22Rv1 (cell line): ENCODE measurements around the gene GSC2.

ENCODE experiments used
- CTCF ChIP-seq: fragments of 450-650 bp; IDR thresholded peaks from 2 replicates; pipeline ENCODE4 v1.5.1; 2017; ENCODE audit warnings: mild to moderate bottlenecking
- ZFX ChIP-seq: fragments of 450-650 bp; IDR thresholded peaks from 2 replicates; pipeline ENCODE4 v1.6.1; 2017; ENCODE audit warnings: antibody characterized with exemption, borderline replicate concordance

DNA sequence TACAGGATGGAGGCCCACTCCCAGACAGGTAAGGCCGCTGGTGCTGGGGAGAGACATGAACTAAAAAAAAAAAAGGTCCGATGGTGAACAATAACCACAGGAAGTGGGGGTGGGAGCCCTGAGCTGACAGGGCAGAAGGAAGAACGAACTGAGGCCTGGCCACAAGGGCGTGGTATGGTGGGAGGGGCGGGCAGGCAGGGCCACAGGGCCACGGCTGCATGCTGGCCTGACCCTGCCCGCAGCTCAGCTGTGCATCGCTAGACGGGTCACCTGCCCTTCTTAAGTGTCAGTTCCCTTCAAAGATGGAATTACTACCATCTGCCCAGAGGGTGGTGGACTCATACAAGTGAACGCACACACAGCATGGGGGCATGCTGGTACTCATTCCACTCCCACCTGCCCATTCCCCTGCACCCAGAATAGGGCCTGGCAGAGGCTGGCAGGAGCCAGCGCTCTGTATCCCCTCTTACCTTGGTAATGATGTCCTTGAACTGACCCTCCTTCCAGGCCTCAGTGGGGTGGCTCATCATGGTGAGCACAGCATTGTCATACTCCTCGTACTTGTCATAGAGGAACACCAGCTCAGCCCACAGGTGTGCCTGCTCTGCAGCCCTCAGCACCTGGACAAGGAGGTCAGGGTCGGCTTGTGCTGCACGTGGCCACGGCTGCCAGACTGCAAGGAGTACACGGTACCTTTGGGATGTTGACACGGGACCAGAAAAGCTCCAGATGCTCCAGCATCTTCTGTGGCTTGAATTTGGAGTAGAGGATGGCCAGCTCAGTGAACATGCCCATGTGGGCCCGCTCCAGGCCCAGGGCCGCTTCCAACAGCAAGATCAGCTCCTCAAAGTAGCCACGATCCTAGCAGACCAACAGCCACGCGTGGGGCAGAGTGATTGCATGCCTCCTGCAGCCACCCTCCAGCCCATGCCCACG, 46.0 kb upstream of the GSC2 start:
- TF ChIP-seq CTCF (no peak), ZFX (no peak)
